CD4-positive, alpha-beta T cell treated with Interleukin-2 at 100 ng/mL for 4 hours (primary cell): ENCODE data around the gene SNED1.

Experiments used
- DNase-seq: peaks from one replicate; pipeline ENCODE4 v3.0.0-alpha.2; 2020; ENCODE audit warnings: low spot score

Gene SNED1

GRCh38 chr2:240992572-240993291 lies 5.7 kb upstream of the SNED1 start:
- no peak for DNase-seq

- no peak for DNase-seq
Observed at GRCh38 chr2:240993446-240994170, 4.8 kb upstream of the SNED1 start.

- DNase-seq, result no peak
Observed at GRCh38 chr2:240994171-240994896, 4.1 kb upstream of the SNED1 start.

- DNase-seq, result no peak
Observed at GRCh38 chr2:240995041-240996021, 3.1 kb upstream of the SNED1 start.

- DNase-seq, result no peak
Observed at GRCh38 chr2:240996161-240996833, 2.1 kb upstream of the SNED1 start.

- no peak for DNase-seq
Observed at GRCh38 chr2:240996834-240997140, 1.6 kb upstream of the SNED1 start.

GRCh38 chr2:240997141-240997855 lies 1.1 kb upstream of the SNED1 start:
- peak; percentile 5 for DNase-seq

GRCh38 chr2:240998706-240998994 lies 232 bp downstream of the SNED1 start:
- DNase-seq, result no peak

- no peak for DNase-seq
Observed at GRCh38 chr2:240998995-240999791, 775 bp downstream of the SNED1 start.

GRCh38 chr2:240999873-241000541 lies 1.6 kb downstream of the SNED1 start:
- DNase-seq, result no peak

- no peak for DNase-seq
Observed at GRCh38 chr2:241000831-241001321, 2.5 kb downstream of the SNED1 start.

- no peak for DNase-seq
Observed at GRCh38 chr2:241001413-241002274, 3.2 kb downstream of the SNED1 start.

- DNase-seq, result no peak
Observed at GRCh38 chr2:241002275-241003046, 4.0 kb downstream of the SNED1 start.

GRCh38 chr2:241003047-241003360 lies 4.6 kb downstream of the SNED1 start:
- DNase-seq, result no peak

- no peak for DNase-seq
Observed at GRCh38 chr2:241003369-241003768, 5.0 kb downstream of the SNED1 start.

GRCh38 chr2:241003830-241004564 lies 5.6 kb downstream of the SNED1 start:
- no peak for DNase-seq

- no peak for DNase-seq
Observed at GRCh38 chr2:241005569-241005968, 7.2 kb downstream of the SNED1 start.
